ENCODE measurements around the gene PHOX2B.
"Not testable (repeated sequence)": the region's sequence is repeated elsewhere in the genome, so short reads cannot be mapped to it uniquely, and the experiment has no call there.

PHOX2B gene

GRCh38 chr4:41711654-41712053 lies 36.9 kb downstream of the PHOX2B start:
- not testable (repeated sequence) for DNase-seq (ENCODE audit: low spot score)

GRCh38 chr4:41709844-41710481 lies 38.6 kb downstream of the PHOX2B start:
- DNase-seq (ENCODE audit: low spot score): no peak

DNA sequence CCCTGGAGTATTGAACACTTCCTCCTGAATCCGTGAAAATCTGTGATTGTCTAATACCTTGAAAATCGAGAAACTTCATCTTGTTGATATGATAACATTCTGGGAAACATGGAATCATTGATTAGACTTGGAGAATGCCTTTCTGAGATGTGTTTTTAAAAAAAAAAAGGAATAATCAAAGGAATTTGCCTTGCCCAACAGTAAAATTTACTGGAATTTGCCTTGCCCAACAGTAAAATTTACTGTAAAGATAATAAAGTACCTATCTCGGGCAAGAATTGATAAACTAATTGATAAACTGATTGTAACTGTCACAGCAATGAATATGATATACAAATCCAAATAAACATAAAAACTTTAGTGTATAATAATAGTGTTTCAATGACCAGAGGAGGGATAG lies 44.7 kb downstream of the PHOX2B start:
- DNase-seq (ENCODE audit: low spot score): no peak

DNA sequence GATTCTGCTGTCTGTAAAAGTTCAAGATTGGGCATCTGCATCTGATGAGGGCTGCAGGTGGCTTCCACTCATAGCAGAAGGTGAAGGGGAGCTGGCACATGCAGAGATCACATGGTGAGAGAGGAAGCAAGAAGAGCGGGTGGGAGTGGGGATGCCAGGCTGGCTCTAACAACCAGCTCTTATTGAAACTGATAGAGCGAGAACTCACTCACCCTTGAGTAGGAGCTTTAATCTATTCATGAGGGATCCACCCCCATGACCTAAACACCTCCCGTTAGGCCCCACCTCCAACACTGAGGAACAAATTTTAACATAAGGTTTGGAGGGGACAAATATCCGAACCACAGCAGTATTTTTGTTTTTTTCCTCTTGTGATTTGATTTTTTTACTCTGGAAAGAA lies 45.8 kb downstream of the PHOX2B start:
- no peak for DNase-seq (ENCODE audit: low spot score)

GRCh38 chr4:41701983-41702382 lies 46.5 kb downstream of the PHOX2B start:
- DNase-seq (ENCODE audit: low spot score): no peak

- no peak for DNase-seq (ENCODE audit: low spot score)
Observed at GRCh38 chr4:41696763-41697162, 51.8 kb downstream of the PHOX2B start.

DNA sequence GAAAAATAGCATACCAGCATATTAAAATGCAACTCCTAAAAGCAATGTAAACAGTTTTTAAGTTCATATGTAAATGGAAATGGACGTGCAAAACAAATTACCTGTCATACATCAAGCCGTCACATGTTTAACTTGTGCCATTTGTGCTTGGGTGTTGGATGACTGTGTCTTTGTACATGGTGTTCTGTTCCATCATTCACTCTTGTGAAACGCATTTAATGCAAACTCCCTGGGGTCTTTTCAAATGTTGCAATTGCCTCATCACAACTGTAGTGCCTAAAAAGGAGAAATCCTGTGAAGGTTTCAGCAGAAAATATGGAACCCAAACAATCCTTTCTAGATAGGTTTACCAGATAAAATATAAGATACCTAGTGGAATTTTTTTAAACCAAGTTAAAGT lies 52.4 kb downstream of the PHOX2B start:
- DNase-seq (ENCODE audit: low spot score): no peak

Data from hepatic stellate cell (primary cell).